Pericardium fibroblast (primary cell): ENCODE results near the gene GCNA. TPM values are rescaled to one million over a fixed set of nuclear protein-coding genes. Genes with fewer than 3 reads are reported as not detected.

Experiments used
- total RNA-seq: library from RNA; depleted of rRNA; stranded (reverse); fragments of >200 nt; gene quantifications from 2 replicates; pipeline ENCODE4 v1.2.3, GENCODE V29; 2015

Gene GCNA
- total RNA-seq: 1.4 and 4.3 TPM in 2 replicates

GRCh38 chrX:71578253-71579135 lies at the start of gene GCNA:
Gene GCNA (plus strand): TSS chrX:71578437. CDS start chrX:71580822, 2,385 bp downstream.

GRCh38 chrX:71532753-71533425 lies 45.3 kb upstream of the GCNA start, which contains the start of gene OGT:
Gene OGT (plus strand): TSS chrX:71533104. CDS start chrX:71533300, 196 bp downstream.

GRCh38 chrX:71618303-71618721 lies 40.1 kb downstream of the GCNA start, which contains the start of gene CXCR3:
Gene CXCR3 (minus strand): TSS chrX:71618511. CDS start chrX:71618449, 62 bp downstream.

Other genes starting within 250 kb of the GCNA start
- gene TAF1, start 212.1 kb upstream of the GCNA start, total RNA-seq: 11.0 and 14.2 TPM in 2 replicates
- 53.9 and 56.9 TPM in 2 replicates for gene OGT, start 45.3 kb upstream of the GCNA start, total RNA-seq
- not detected in 2 replicates for gene CXCR3, start 40.1 kb downstream of the GCNA start, total RNA-seq
- gene CXorf49, start 139.8 kb downstream of the GCNA start, total RNA-seq: not detected in 2 replicates
- gene CXorf49B, start 184.9 kb downstream of the GCNA start, total RNA-seq: not detected in 2 replicates